ENCODE results near the gene RPRD2. TPM values are rescaled to one million over a fixed set of nuclear protein-coding genes. Genes with fewer than 3 reads are reported as not detected.
A peak's percentile ranks its signal among the peaks of the same experiment; 100 is the strongest.

The RPRD2 gene
- total RNA-seq, 2 experiments from 2014 or later = 27.1 to 27.9 TPM

DNA sequence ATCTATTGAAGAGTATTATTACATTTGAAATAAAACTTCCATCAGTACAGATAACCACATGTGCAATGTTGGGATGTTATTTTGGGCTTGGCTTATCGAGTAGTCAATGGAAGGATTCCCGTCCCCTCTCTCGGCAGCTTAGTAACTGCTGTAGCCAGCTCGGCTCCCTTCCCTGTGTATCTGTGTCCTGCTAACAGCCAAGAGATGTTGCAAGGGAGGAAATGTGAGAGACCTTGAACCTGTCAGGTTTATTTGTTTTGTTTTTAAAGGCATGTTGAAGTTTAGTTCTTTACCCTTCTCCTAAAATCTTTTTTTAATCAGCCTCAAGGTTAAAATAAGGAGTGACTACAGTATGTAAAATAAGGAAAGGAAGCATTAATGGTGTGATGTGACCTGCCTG is 109.7 kb downstream of the RPRD2 start:
- CTCF ChIA-PET = interaction anchor here (0.5 kb wide), 1 partner anchor 96 kb away, joined by 4 read pairs; no protein-coding TSS in a partner anchor
- peaks cover 45% of the 10 kb centered on the region for H3K36me3 ChIP-seq (ENCODE audit: insufficient read depth, low read length)
- Mint-ChIP-seq H3K36me3 (ENCODE audit: low read depth) (peaks cover 58% of the 10 kb centered on the region), H3K27ac (no peak overlapping the region), H3K9me3 (no peaks in the 10 kb centered on the region), H3K27me3 (no peaks in the 10 kb centered on the region), H3K4me1 (ENCODE audit: low read depth) (peaks cover 13% of the 10 kb centered on the region), H3K4me3 (no peak overlapping the region)
- intact Hi-C loops (cut with DNase I, micrococcal nuclease) = no loop called here
- TF ChIP-seq, protein P1, sequence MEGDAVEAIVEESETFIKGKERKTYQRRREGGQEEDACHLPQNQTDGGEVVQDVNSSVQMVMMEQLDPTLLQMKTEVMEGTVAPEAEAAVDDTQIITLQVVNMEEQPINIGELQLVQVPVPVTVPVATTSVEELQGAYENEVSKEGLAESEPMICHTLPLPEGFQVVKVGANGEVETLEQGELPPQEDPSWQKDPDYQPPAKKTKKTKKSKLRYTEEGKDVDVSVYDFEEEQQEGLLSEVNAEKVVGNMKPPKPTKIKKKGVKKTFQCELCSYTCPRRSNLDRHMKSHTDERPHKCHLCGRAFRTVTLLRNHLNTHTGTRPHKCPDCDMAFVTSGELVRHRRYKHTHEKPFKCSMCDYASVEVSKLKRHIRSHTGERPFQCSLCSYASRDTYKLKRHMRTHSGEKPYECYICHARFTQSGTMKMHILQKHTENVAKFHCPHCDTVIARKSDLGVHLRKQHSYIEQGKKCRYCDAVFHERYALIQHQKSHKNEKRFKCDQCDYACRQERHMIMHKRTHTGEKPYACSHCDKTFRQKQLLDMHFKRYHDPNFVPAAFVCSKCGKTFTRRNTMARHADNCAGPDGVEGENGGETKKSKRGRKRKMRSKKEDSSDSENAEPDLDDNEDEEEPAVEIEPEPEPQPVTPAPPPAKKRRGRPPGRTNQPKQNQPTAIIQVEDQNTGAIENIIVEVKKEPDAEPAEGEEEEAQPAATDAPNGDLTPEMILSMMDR (IDR thresholded peaks at IDR 0.05) = no peak
- no peak overlapping the region for H3K27ac ChIP-seq (ENCODE audit: low read depth in 1 of 2, low read length in 2 of 2)
- no peaks in the 10 kb centered on the region for H3K9me3 ChIP-seq (ENCODE audit: control insufficient read depth in 1 of 2, insufficient read depth in 1 of 2, low read length in 2 of 2)
- H3K4me1 ChIP-seq (ENCODE audit: insufficient read depth, low read length) = no peaks in the 10 kb centered on the region
- no peak for ATAC-seq (ENCODE audit: poor library complexity)
- DNase-seq = no peak
- no peak overlapping the region for H3K4me3 ChIP-seq (ENCODE audit: low read length)
- H3K27me3 ChIP-seq (ENCODE audit: control insufficient read depth in 1 of 2, insufficient read depth in 2 of 2, low read length in 2 of 2) = no peaks in the 10 kb centered on the region
- POLR2A ChIA-PET = no interaction called here

DNA sequence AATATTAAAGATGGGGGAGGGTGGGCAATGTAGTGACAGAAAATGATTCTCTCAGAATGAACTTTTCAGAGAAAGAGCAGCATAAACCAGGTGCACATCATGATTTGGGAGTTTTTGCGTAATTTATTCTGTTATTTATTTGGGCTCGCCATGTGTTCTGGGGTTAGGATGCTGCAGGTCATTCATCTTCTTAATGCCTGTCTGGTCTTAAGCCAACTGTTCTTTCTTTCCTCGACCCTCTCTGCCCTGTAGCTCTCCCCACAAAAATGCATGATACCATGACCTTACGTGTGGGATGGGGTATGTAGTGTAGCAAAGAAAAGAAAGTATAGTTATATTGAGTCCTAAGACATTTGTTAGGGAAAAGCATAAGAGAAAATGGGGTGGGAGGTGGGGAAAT is 110.9 kb downstream of the RPRD2 start:
- ATAC-seq (ENCODE audit: poor library complexity) (no peak), DNase-seq (no peak)
- Histone ChIP-seq H3K9me3 (ENCODE audit: control insufficient read depth in 1 of 2, insufficient read depth in 1 of 2, low read length in 2 of 2) (no peaks in the 10 kb centered on the region), H3K27me3 (ENCODE audit: control insufficient read depth in 1 of 2, insufficient read depth in 2 of 2, low read length in 2 of 2) (no peaks in the 10 kb centered on the region), H3K36me3 (ENCODE audit: insufficient read depth, low read length) (peaks cover 40% of the 10 kb centered on the region), H3K27ac (ENCODE audit: low read depth in 1 of 2, low read length in 2 of 2) (no peak overlapping the region), H3K4me1 (ENCODE audit: insufficient read depth, low read length) (no peaks in the 10 kb centered on the region), H3K4me3 (ENCODE audit: low read length) (no peak overlapping the region)
- CTCF ChIA-PET = no interaction called here
- TF ChIP-seq, protein P1 (IDR thresholded peaks at IDR 0.05) = no peak
- Mint-ChIP-seq H3K4me3 (no peak overlapping the region), H3K27ac (peak overlapping the region; percentile 55), H3K9me3 (no peaks in the 10 kb centered on the region), H3K36me3 (ENCODE audit: low read depth) (peaks cover 51% of the 10 kb centered on the region), H3K4me1 (ENCODE audit: low read depth) (peaks cover 16% of the 10 kb centered on the region), H3K27me3 (no peaks in the 10 kb centered on the region)
- POLR2A ChIA-PET = no interaction called here
- intact Hi-C loops (cut with DNase I, micrococcal nuclease) = no loop called here

DNA sequence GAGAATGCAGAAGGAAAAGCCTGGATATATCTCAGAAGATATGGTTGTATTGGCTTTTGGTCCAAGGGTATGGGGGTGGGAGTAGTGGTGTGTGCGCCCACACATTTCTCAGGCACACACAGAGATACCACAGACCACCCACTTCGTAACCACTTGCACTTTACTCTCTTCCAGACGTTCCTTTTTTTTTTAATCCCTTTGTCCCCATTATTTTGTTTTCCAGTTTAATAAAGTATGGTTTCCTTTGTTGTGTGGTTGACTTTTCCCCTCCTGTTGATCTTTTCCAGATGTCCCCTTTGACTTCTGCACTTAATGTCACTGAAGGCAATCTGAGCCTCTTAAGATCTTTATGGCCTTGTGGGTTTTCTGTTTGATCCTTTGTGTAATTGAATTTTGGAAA is 112.8 kb downstream of the RPRD2 start:
- no peak for ATAC-seq (ENCODE audit: poor library complexity)
- no peak overlapping the region for H3K27ac ChIP-seq (ENCODE audit: low read depth in 1 of 2, low read length in 2 of 2)
- DNase-seq = no peak
- no peaks in the 10 kb centered on the region for H3K27me3 ChIP-seq (ENCODE audit: control insufficient read depth in 1 of 2, insufficient read depth in 2 of 2, low read length in 2 of 2)
- no peaks in the 10 kb centered on the region for H3K27me3 Mint-ChIP-seq
- no peak overlapping the region for H3K4me3 Mint-ChIP-seq
- intact Hi-C loops (cut with DNase I, micrococcal nuclease) = no loop called here
- TF ChIP-seq, protein P1 (IDR thresholded peaks at IDR 0.05) = no peak
- no peaks in the 10 kb centered on the region for H3K9me3 ChIP-seq (ENCODE audit: control insufficient read depth in 1 of 2, insufficient read depth in 1 of 2, low read length in 2 of 2)
- H3K4me1 Mint-ChIP-seq (ENCODE audit: low read depth) = peaks cover 18% of the 10 kb centered on the region
- H3K9me3 Mint-ChIP-seq = no peaks in the 10 kb centered on the region
- H3K4me3 ChIP-seq (ENCODE audit: low read length) = no peak overlapping the region
- POLR2A ChIA-PET = no interaction called here
- peak overlapping the region; percentile 67 for H3K27ac Mint-ChIP-seq
- no peaks in the 10 kb centered on the region for H3K4me1 ChIP-seq (ENCODE audit: insufficient read depth, low read length)
- H3K36me3 ChIP-seq (ENCODE audit: insufficient read depth, low read length) = peaks cover 22% of the 10 kb centered on the region
- CTCF ChIA-PET = no interaction called here
- H3K36me3 Mint-ChIP-seq (ENCODE audit: low read depth) = peaks cover 32% of the 10 kb centered on the region
